Hepatocyte (in vitro differentiated cells): ENCODE measurements around the gene DDX1. TPM values are rescaled to one million over a fixed set of nuclear protein-coding genes. Genes with fewer than 3 reads are reported as not detected.

ENCODE experiments used
- DNase-seq: peaks from one replicate; pipeline ENCODE4 v3.0.0-alpha.2; 2016; ENCODE audit warnings: low spot score
- H2AFZ ChIP-seq: fragments of 200-600 bp; sonication (generic); 2 replicates; pipeline ENCODE4 v1.6.0; 2016; ENCODE audit warnings: antibody characterized with exemption, mild to moderate bottlenecking
- H3K27ac ChIP-seq: fragments of 200-600 bp; sonication (generic); 2 replicates; pipeline ENCODE4 v1.5.1; 2016; ENCODE audit warnings: mild to moderate bottlenecking
- H3K27me3 ChIP-seq: fragments of 200-600 bp; sonication (generic); 2 replicates; pipeline ENCODE4 v1.6.1; 2016
- H3K36me3 ChIP-seq: fragments of 200-600 bp; sonication (generic); replicated peaks from 2 replicates; pipeline ENCODE4 v1.5.1; 2016; ENCODE audit warnings: low read depth; ENCODE audit not compliant: insufficient read depth
- H3K4me1 ChIP-seq: fragments of 200-600 bp; sonication (generic); 2 replicates; pipeline ENCODE4 v1.5.1; 2016; ENCODE audit warnings: mild to moderate bottlenecking, moderate library complexity; ENCODE audit not compliant: insufficient read depth
- H3K4me2 ChIP-seq: fragments of 200-600 bp; sonication (generic); 2 replicates; pipeline ENCODE4 v1.6.0; 2016
- H3K4me3 ChIP-seq: fragments of 200-600 bp; sonication (generic); 2 replicates; pipeline ENCODE4 v1.5.1; 2016; ENCODE audit warnings: mild to moderate bottlenecking
- H3K79me2 ChIP-seq: fragments of 200-600 bp; sonication (generic); 2 replicates; pipeline ENCODE4 v1.6.0; 2017; ENCODE audit warnings: mild to moderate bottlenecking
- H3K9me2 ChIP-seq: fragments of 200-600 bp; sonication (generic); replicated peaks from 2 replicates; pipeline ENCODE4 v1.6.0; 2017; ENCODE audit warnings: mild to moderate bottlenecking; ENCODE audit not compliant: insufficient read depth
- H3K9me3 ChIP-seq: fragments of 200-600 bp; sonication (generic); 2 replicates; pipeline ENCODE4 v1.5.1; 2016; ENCODE audit warnings: low read depth, mild to moderate bottlenecking
- H4K20me1 ChIP-seq: fragments of 200-600 bp; sonication (generic); 2 replicates; pipeline ENCODE4 v1.6.0; 2016; ENCODE audit warnings: mild to moderate bottlenecking; ENCODE audit not compliant: insufficient read depth, poor library complexity, severe bottlenecking
- CTCF ChIP-seq: fragments of 200-600 bp; sonication (generic); IDR thresholded peaks from 2 replicates; pipeline ENCODE4 v1.5.1; 2016; ENCODE audit warnings: antibody characterized with exemption, mild to moderate bottlenecking; ENCODE audit not compliant: poor library complexity
- EZH2 ChIP-seq: fragments of 200-600 bp; sonication (generic); IDR thresholded peaks from 2 replicates; pipeline ENCODE4 v1.6.1; 2016; ENCODE audit warnings: antibody characterized with exemption, mild to moderate bottlenecking, borderline replicate concordance
- EZH2phosphoT487 ChIP-seq: fragments of 200-600 bp; sonication (generic); IDR thresholded peaks from one replicate; pipeline ENCODE4 v1.6.1; 2018; ENCODE audit warnings: antibody characterized with exemption, mild to moderate bottlenecking, low read depth, moderate library complexity; ENCODE audit not compliant: unreplicated experiment, severe bottlenecking
- WGBS: methylation state at CpG from one replicate; pipeline ENCODE4 v1.1.6; 2016; ENCODE audit warnings: low lambda C conversion rate; ENCODE audit errors: missing lambda C conversion rate; 5-methylcytosine and 5-hydroxymethylcytosine counted together
- polyA plus RNA-seq: library from polyadenylated mRNA; unstranded; fragments of >200 nt; fragmentation: Nextera tagmentation; extraction: Ambion mirVana; gene quantifications from 2 replicates; pipeline ENCODE4 v1.2.1, GENCODE V29; 2016
- total RNA-seq: library from RNA; depleted of rRNA; stranded (reverse); fragments of >200 nt; gene quantifications from 2 replicates; pipeline ENCODE4 v1.2.3, GENCODE V29; 2014

DDX1 gene
- total and polyA plus RNA-seq, 2 experiments from 2014 or later: 70.2 to 76.2 TPM

DNA sequence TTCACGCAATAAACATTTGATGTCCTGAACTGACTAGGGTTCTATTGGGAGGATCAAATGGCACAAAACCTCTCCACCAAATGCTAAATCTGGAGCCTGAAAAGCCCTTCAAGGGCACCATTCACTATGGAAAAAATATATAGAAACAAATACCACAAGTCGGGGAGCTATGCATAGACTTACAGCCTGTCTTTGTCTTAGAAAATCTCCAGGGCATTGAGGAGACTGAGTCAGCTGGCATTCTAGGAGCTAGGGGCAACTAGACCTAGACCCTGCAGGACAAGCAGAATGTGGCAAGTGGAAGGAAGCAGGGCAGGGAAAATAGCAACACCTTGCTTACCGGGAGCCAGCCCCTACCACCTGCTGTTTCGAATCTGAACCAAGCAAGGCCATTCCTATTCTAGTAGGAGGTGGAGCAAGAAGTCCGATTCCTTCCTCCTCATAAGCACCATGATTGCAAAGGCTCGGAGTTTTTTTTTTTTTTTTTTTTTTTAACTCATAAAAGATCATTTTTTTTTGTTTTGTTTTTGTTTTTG is 77.8 kb downstream of the DDX1 start:
- Histone ChIP-seq H3K9me2 (no peaks in the 10 kb centered on the region), H2AFZ (no peak overlapping the region), H4K20me1 (no peaks in the 10 kb centered on the region), H3K36me3 (no peaks in the 10 kb centered on the region), H3K79me2 (no peaks in the 10 kb centered on the region), H3K27me3 (no peaks in the 10 kb centered on the region), H3K4me1 (peaks cover 19% of the 10 kb centered on the region), H3K4me3 (no peak overlapping the region), H3K27ac (peak overlapping the region; percentile 76), H3K9me3 (no peaks in the 10 kb centered on the region), H3K4me2 (no peak overlapping the region)
- 89% methylated on average over 6 of the region's 6 CpGs for WGBS
- TF ChIP-seq CTCF: no peak
- no peak for TF ChIP-seq EZH2phosphoT487
- TF ChIP-seq EZH2: no peak
- no peak for DNase-seq

GRCh38 chr2:15670469-15670868 is 78.8 kb downstream of the DDX1 start:
- Histone ChIP-seq H3K9me3 (no peaks in the 10 kb centered on the region), H3K4me3 (no peak overlapping the region), H3K9me2 (no peaks in the 10 kb centered on the region), H3K36me3 (no peaks in the 10 kb centered on the region), H3K79me2 (no peaks in the 10 kb centered on the region), H3K27ac (no peak overlapping the region), H4K20me1 (no peaks in the 10 kb centered on the region), H3K4me1 (peaks cover 19% of the 10 kb centered on the region), H2AFZ (no peak overlapping the region), H3K4me2 (no peak overlapping the region), H3K27me3 (no peaks in the 10 kb centered on the region)
- no peak for DNase-seq
- TF ChIP-seq EZH2phosphoT487 (no peak), CTCF (no peak), EZH2 (no peak)
- WGBS: 96% methylated on average over 1 of the region's 1 CpG

DNA sequence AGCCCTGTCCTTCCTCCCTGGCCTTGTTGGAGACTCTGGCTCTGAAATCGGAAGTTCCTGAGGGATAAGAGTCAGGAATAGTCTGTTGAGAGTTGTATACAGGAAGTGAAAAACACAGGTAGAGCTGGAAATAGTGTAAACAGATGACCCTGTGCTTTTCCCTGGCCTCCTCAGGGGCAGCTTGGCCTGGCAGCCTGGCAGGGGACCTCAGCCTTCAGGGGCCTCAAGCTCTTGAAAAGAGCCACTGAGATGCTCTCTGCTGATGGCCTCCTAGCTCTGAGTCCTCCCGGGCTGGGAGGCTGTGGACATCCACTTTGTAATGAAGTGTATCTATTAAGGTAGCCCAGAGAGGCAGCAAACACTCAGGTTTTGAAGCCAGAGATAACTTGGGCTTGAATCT is 79.3 kb downstream of the DDX1 start:
- WGBS: 89% methylated on average over 2 of the region's 2 CpGs
- Histone ChIP-seq H3K79me2 (no peaks in the 10 kb centered on the region), H3K36me3 (no peaks in the 10 kb centered on the region)

More for the DNA sequence above, 79.3 kb downstream of the DDX1 start:
- TF ChIP-seq EZH2phosphoT487: no peak
- no peak for TF ChIP-seq EZH2
- TF ChIP-seq CTCF: no peak
- Histone ChIP-seq H3K27ac (no peak overlapping the region), H3K4me2 (no peak overlapping the region), H3K9me3 (no peaks in the 10 kb centered on the region), H3K9me2 (no peaks in the 10 kb centered on the region), H3K4me1 (peaks cover 19% of the 10 kb centered on the region), H2AFZ (no peak overlapping the region), H3K4me3 (no peak overlapping the region), H4K20me1 (no peaks in the 10 kb centered on the region), H3K27me3 (no peaks in the 10 kb centered on the region)
- no peak for DNase-seq
